Activated CD4-positive, alpha-beta T cell treated with anti-CD3 and anti-CD28 coated beads, Interleukin-2, Interleukin-6, amounts not matched to agents 100 ng/mL and 50 ng/mL, durations not matched to agents 16 hours and 8 hours (primary cell): ENCODE results near the gene C12orf42.

Experiments used
- DNase-seq: peaks from one replicate; pipeline ENCODE4 v3.0.0-alpha.2; 2020

The C12orf42 gene

DNA sequence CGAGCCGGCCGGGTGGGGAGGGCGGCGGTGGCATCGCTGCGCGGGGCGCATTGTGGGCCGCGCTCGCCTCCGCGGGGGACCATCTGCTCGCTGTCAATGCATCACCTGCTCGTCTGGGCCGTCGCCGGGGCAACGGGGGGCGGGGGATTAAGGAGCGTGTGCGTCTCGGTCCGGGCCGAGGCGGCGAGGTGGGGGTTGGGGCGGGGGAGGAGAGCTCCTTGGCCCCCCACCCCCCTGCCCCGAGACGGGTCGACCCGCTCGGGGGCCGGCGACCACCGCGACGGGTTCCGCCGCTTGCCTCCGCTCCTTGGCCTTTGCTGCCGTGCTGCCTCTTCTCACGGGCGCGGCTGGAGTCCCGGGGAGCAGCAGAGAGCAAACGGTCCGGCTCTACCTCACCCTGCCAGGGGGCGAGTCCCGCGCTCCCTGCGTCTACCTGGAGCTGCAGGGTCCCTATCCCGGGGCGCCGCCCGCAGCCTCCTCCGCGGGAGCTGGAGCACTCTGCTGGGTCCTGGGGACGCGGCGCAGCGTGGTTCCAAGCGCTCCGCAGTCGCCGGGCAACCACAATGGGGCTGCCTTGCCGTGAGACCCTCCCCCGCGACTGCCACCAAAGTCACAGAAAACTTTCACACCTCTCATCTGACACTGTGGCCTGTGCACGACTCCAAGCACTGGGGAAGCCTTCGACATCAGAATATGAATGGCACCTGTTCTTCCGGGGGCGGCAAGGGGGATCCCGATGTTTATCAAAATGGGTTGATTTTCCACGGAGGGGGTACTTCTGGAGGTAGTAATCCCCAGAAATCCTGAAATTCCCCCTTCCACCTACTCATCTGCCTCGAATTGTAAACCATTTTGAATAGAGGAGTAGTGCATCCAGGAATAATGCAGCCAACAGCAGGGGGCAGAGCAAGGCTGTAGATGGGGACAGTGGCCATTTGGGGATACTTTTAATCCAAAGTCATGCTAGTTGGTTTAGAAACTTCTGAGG, at the start of gene C12orf42:
C12orf42 (minus strand) TSS at position 500 of the 988 bp plus-strand sequence. CDS start 17,542 bp downstream, outside the sequence.
- DNase-seq, result peak; percentile 51

DNA sequence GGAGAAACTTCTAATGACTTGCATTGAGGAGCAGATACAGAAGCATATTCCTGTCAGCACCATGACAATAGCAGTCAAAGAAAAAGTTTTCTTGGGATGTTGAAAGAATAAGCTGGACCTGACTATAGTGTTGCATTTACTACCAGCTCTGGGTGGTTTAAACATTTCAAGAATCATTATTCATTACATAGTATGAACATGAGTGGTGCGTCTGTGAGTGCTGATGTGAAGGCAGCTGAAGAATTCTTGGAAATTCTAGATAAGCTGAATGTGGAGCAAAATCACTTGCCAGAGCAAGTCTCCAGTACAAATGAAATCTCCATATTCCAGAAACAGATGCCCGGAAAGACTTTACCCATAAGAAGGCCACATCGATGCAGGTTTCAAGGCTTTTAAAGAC, 46.3 kb upstream of the C12orf42 start:
- DNase-seq, result no peak

DNA sequence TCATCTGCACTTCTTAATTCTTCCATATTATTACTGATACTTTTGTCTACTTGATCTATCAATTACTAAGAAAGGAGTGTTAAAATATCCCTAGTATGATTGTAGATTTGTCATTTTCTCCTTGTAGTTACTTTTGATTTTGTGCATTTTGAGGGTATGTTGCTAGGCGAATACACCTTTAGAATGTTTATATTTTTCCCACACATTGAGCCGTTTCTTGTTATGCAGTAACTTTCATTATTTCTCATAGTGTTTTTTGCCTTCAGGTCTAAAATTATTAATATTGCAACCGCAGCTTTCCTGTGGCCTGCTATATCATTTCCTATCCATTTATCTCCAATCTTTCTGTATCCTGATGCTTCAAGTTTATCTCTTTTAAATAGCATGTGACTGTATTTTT, 44.6 kb upstream of the C12orf42 start:
- peak; percentile 39 for DNase-seq

DNA sequence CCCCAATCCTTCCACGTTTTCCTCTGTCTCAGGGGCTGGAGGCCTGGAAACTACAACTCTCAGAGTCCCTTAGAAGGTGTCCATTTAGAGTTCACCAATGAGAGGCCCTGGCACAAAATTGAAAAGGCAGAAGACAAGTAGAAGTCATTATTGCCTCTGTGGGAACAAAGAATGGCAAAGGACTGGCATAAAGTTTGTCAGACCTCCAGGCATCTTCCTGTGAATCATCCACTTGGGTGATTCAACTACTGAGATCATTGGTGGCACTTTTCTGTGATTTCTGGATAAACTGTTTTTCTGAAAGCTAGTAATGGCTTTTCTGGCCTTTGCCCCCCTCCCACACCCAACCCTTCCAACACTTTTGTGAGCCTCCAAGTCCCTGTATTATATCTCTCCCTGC, 42.6 kb upstream of the C12orf42 start:
- DNase-seq, result peak; percentile 35

DNA sequence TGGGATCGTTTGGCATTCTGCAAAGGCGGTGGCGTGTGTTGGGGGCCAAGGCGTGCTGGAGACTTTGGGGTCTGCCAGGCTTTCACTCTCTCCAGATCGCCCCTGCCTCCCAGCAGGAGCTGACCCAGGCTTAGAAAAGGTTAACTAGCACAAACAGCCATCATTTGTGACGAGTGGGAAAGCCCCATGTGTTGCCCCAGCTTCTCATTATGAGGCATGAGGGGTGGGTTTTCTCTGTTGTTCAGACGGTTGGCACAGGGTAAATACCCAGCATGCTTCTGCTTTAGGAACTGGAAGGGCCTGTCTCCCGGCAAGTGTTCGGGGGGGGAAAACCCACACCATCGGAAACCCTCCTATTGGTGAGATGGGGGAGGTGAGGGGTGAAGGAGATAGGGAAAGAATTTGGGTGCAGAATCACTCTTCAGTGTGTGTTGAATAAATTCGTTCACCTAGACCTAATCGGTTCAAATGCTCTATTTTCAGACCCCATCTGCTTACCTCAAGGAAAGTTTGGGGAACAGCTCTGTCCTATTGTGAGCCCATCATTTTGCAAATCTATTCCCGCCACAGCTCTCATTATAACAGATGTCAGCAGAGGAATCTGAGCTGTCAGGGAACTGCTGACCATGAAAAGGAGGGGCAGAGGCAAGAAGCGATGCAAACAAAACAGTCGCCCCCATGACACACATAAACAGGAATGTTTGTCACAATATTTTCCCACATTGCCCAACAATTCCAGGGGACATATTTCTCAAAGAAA, 34.7 kb upstream of the C12orf42 start:
- peak; percentile 25 for DNase-seq

DNA sequence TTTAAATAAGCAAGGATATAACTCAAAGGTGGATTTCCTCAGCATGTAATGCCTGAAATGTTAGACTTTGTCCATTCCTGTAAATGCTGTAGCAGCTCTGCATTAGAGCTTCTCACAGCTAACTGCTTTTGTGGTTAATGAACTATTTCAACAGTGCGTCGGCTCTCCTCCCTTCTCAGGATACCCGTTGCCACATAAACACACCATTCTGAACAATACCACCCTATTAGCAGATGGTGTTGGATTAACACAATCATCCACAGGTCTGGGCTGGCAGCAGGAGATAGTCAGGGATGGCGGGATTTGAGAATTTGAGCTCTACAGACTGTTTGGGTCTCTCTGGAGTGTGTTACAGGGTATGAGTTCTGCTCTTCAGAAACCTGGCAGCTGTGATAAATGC, 33.5 kb upstream of the C12orf42 start:
- no peak for DNase-seq

DNA sequence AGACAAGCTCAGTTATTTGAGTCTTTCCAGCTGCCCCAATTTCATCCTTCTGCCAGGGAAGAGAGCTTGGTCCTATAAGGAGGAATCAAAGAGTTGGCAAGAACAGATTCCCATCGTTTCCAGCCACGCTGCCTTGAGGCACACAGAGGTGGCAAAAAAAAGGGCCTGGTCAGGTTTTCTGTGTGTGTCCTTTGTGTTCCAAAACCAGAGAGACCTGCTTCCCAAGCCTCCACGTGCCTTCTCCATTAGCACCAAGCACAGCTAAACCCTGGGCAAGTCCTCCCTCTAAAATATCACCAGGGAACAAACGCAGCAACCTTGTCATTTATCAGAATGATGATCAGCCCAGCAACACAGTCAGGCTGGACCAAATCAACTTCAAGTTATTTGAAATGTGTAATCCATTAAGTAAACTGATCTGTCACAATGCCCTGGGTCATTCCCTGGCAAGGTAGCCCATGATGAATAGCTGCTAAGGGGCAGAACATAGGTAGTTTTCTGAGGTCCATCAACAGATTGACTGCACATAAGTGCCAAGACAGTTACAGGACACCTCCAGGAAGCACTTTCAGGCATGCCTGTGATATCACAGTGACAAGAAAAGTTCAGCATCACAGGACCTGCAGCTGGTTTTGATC, 28.6 kb upstream of the C12orf42 start:
- no peak for DNase-seq

DNA sequence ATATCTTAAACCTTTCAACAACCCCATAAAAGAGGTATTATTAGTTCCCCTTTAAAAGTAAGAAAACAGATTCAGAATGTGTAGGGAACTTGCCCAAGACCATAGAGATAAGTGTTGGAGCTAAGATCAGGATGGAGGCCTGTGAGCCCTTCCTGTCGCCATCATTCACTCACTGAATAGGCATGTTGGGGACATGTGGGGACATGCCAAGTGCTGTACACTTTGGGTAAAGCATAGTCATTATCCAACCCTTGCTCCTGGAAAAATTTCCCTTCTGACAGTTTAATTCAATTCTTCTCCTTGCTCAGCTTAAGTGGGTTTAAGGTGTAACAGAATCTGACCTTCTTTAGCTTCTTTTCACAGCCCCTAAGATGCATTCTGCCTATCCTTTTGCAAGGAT, 28.0 kb upstream of the C12orf42 start:
- DNase-seq, result no peak

DNA sequence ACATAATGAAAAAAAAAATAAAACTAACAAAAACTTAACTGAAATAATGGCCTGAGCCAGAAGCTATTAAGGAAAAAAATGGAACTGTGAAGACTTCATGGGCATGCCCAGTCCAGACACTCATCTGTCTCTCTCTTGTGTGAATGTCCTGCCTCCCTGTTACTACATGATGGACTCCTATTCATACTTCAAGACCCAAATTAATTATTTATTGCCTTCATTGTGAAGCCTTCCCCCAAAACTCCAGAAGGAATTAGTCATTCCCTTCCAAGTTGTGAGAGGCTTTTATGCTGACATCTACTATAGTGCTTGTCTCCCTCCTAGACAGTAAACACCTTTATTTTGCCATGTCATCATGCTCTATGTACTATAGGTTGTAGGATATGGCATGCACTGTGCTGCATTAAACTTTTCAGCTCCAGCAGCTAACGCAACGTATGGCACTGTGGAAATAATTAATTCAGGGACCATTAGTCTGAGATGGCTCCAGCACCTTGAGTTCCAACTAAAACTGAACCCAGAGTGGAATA, 25.0 kb upstream of the C12orf42 start:
- DNase-seq, result no peak

DNA sequence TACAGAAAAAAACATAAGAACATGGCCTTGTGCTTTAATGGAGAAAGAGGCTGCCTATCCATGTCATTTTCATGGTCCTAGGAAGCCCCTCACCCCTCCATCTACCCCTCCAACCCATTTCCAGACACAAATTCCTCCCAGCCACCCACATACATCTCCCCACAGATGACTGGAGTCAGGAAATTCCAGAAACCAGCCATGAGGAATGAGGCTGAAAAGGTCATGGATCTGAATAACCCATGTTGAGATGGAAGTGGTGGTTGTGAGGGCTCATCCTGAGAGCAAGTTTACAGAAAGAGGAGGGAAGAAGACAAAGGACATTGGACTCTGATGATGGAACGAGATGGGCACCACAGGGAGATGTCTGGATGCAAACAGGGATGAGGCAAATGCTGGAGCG, 23.9 kb upstream of the C12orf42 start:
- no peak for DNase-seq

DNA sequence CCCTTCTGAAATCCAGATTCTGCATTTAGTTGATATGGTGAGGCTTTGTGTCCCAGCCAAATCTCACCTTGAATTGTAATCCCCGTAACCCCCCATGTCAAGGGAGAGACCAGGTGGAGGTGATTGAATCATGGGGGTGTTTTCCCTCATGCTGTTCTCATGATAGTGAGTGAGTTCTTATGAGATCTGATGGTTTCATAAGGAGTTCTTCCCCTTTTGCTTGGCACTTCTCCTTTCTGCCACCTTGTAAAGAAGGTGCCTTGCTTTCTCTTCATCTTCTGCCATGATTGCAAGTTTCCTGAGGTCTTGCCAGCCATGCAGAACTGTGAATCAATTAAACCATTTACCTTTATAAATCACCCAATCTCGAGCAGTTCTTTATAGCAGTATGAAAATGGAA, 23.1 kb upstream of the C12orf42 start:
- DNase-seq, result no peak

DNA sequence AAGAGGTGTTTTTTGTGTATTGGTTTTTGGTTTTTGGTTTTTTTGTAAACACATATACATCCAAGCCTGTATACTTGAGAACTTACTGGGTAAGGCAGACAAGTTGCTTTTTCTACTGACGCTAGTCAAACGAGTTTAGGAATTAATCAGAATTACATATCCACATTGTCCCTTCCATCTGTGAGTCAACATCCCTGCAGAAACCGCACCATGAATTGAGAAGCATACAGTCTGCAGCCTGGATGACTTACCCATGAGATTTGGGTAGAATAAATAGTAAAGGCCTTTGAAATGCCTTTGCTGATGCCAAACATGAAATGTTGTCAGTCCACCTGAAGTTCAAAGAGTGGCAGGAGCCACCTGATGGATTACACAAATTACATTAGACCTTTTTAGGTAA, 21.4 kb upstream of the C12orf42 start:
- DNase-seq, result no peak

DNA sequence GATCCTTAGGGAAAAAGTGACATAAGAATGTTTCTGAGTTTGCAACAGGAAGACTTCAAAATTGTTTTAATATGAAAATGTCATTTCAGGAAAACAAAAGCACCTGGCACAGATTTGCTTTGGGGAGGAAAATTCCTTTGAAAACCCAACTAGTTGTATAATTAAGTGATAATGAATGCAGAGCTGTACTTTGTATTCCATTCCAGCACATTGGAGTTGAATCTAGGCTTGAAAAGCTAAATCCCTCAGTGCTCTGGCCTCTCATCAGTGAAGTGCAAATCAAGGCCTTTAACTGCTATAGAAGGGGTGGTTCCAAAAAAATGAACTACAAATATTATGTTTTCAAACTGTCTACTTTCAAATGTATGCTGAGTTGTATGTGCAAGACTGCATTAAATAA, 19.6 kb upstream of the C12orf42 start:
- no peak for DNase-seq

DNA sequence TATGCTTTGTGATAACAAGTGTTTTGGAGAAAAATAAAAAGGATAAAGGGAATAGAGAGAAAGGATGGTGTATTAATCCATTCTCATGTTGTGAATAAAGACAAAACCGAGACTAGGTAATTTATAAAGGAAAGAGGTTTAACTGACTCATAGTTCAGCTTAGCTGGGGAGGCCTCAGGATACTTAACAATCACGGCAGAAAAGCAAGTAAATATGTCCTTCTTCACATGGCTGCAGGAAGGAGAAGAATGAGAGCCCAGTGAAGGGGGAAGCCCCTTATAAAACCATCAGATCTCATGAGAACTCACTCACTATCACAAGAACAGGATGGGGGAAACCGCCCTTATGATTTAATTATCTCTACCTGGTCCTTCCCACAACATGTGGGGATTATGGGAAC, 18.1 kb upstream of the C12orf42 start:
- no peak for DNase-seq

DNA sequence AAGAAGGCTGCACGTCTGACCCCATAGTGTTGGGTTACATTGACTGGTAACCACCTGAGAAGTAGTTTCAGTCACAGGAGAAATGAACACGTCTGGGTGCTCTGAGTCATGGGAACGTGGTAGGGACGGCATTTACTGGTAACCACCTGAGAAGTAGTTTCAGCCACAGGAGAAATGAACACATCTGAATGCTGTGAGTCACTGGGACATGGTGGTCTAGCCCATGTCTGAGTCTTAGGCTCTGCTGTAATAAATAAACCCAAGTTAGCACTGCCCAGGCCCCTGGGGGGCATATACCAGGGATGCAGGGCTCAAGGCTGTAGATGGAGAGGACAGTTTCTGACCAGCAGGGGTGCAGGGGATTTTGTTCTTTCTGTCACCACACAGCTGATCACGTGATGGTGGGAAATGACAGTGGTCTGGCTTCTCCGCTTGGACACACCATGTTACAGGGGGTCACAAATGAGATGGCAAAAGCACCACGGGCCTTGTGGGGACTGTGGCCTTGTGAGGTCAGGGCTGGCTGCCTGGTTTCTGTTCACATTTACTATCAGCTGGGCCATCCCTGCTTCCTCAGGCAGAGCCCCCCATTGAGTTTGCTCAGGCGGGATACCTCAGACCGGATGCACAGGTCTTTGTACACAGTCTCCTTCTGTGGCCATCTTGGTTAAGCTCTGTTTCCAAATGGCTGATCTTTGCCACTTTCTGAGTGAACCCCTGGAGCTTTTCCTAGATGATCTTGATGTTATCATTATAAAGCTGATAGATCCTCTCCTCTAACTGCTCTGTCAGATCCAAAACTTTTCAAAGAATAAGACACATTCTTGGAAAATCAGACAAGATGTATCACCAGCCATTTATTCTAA, 9.8 kb upstream of the C12orf42 start:
- DNase-seq, result peak; percentile 88

DNA sequence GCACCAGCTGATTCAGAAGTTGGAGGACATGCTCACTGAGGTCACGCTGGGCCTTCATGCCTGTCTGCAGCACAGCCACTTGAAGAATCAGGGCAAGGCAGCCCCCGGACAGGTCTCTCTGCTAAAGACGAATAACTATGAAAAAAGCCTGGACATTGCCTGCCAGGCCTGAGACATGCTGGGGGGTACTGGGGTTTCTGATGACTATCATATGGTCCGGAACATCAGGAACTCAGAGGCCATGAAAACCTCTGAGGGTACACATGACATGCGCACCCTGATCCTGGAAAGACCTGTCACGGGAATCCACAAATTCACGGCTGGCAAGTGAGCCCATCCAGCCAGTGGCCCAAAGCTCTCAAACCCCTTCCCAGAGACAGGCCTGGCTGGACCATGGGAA, 8.8 kb upstream of the C12orf42 start:
- DNase-seq, result no peak

DNA sequence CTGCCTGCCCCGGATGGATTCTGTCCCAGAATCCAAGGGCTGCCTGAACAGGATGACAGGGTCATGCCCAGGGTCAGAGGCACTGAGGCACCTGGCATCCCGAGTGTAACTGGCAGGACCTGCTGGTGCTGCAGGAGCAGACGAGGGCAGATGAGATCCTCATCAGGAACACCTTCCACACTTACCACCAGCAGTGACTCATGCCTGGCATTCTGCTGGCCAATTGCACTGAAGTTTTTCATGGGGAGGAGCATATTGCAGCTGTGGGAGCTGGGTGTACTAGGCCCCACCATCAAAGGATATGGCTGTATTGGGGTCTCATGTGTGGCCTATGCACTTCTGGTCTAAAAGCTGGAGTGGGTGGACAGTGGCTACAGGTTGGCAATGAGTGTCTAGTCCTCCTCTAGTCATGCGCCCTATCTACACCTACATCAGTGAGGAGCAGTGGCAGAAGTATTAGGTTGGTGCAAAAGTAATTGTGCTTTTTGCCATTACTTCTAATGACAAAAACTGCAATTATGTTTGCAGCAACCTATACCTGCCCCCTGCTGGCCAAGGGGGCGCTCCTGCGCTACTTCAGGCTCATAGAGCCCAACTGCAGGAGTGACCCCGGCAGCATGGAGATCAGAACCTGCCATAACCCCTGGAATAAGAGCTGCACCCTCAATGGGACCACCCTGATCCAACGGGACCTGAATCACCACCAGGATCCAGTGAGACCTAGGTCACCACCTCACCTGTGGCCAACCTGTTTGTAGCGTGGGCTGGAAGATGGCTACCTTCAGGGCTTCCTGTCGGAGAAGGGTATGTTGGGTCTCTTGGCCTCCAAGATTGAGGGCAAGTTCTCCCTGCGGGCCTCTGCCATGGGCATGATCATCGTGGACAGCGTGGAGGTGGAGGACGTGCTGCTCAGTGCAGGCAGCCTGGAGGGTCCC, 8.0 kb upstream of the C12orf42 start:
- DNase-seq, result peak; percentile 50

DNA sequence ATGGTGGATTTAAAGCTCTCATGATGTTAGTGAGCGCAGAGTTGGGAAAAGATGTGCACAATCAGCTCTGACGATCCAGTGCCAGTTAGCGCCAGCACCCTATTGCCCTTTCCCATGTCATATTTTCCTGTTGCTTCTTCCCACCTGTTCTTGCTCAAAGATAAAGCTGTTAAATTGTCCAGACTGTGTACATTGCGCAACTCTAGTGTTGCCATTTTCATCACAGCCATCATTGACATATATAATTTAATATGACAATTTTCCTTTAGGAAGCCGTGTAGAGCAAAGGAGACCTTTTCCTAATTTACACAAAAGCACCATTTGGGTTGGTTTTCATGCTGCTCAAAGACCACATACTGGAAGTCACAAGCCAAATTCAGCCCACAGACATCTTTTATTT, 5.7 kb upstream of the C12orf42 start:
- no peak for DNase-seq

DNA sequence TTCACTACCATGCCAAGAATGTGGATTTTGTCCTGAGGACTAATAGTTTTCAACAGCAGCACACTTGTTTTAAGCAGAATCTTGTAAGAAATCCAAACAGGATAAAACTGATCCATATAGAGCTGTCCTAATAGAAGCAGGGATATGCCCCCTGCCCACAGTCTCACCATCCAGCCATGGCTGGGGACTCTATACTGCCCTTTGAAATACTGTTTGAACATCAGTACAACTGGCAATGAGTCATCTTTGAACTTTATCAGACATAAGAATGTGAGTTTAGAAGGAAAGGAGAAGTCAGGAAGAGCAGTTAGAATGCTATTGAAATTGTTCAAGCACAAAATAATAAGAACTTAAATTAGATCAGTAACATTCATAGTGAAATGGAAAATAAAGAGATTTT, 3.8 kb upstream of the C12orf42 start:
- DNase-seq, result no peak

DNA sequence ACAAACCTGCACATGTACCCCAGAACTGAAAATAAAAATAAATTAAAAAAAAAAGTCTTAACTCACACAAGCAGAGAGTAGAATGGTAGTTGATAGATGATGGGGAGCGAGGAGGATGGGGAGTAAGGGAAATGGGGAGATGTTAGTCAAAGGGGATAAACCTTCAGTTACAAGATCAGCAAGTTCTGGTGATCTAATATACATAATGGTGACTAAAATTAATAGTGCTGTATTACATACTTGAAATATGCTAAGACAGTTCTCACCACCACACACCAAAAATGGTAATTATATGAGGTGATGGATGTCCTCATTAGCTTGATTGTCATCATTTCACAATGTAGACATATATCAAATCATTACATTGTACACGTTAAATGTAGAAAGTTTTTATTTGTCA, 3.2 kb upstream of the C12orf42 start:
- DNase-seq, result peak; percentile 42
